Measurements from ENCODE around the gene PCDHA11.

Gene PCDHA11

GRCh38 chr5:140857177-140857986 is 11.4 kb upstream of the PCDHA11 start:
- no peaks in the 10 kb centered on the region for H3K4me1 ChIP-seq
- no peaks in the 10 kb centered on the region; the same call in 1 of the 2 replicates for H3K9me3 ChIP-seq
- TF ChIP-seq CTCF (IDR thresholded peaks at IDR 0.05; ENCODE audit: low read depth, low read length) = no peak
- DNase-seq = no peak
- H3K27me3 ChIP-seq = no peaks in the 10 kb centered on the region
- H3K4me3 ChIP-seq (ENCODE audit: low read depth, low read length) = no peak overlapping the region
- H3K36me3 ChIP-seq = no peaks in the 10 kb centered on the region; the same call in 1 of the 2 replicates

DNA sequence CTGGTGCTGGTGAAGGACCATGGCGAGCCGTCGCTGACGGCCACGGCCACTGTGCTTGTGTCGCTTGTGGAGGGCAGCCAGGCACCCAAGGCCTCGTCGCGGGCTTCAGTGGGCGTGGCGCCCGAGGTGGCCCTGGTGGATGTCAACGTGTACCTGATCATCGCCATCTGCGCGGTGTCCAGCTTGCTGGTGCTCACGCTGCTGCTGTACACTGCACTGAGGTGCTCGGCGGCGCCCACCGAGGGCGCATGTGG is 10.8 kb upstream of the PCDHA11 start:
- H3K4me1 ChIP-seq = no peaks in the 10 kb centered on the region
- no peak for DNase-seq
- H3K27me3 ChIP-seq = no peaks in the 10 kb centered on the region
- no peak overlapping the region for H3K4me3 ChIP-seq (ENCODE audit: low read depth, low read length)
- no peaks in the 10 kb centered on the region; the same call in none of the 2 replicates for H3K36me3 ChIP-seq
- no peak for TF ChIP-seq CTCF (IDR thresholded peaks at IDR 0.05; ENCODE audit: low read depth, low read length)
- H3K9me3 ChIP-seq = no peaks in the 10 kb centered on the region; the same call in 1 of the 2 replicates

GRCh38 chr5:140862441-140863295 is 6.1 kb upstream of the PCDHA11 start:
- no peak overlapping the region for H3K4me3 ChIP-seq (ENCODE audit: low read depth, low read length)
- H3K27me3 ChIP-seq = no peaks in the 10 kb centered on the region
- no peak for DNase-seq
- no peaks in the 10 kb centered on the region; the same call in 1 of the 2 replicates for H3K9me3 ChIP-seq
- no peaks in the 10 kb centered on the region for H3K4me1 ChIP-seq
- TF ChIP-seq CTCF (IDR thresholded peaks at IDR 0.05; ENCODE audit: low read depth, low read length) = no peak
- H3K36me3 ChIP-seq = no peaks in the 10 kb centered on the region; the same call in none of the 2 replicates

DNA sequence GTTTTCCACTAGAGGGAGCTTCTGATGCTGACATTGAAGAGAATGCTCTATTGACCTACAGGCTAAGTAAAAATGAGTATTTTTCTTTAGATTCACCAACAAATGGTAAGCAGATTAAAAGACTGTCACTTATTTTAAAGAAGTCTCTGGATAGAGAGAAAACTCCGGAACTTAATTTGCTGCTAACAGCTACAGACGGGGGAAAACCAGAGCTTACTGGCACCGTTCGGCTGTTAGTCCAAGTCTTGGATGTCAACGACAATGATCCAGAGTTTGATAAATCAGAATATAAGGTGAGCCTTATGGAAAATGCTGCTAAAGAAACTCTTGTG is 764 bp downstream of the PCDHA11 start:
- Histone ChIP-seq H3K36me3 (peaks cover 3% of the 10 kb centered on the region), H3K9me3 (no peaks in the 10 kb centered on the region), H3K4me1 (no peaks in the 10 kb centered on the region), H3K4me3 (ENCODE audit: low read depth, low read length) (peak overlapping the region; percentile 66), H3K27me3 (no peaks in the 10 kb centered on the region)
- DNase-seq = no peak
- TF ChIP-seq CTCF (IDR thresholded peaks at IDR 0.05; ENCODE audit: low read depth, low read length) = peak; percentile 73

GRCh38 chr5:140870221-140871201 is 1.8 kb downstream of the PCDHA11 start:
- Histone ChIP-seq H3K9me3 (no peaks in the 10 kb centered on the region), H3K4me1 (no peaks in the 10 kb centered on the region), H3K27me3 (no peaks in the 10 kb centered on the region), H3K36me3 (peaks cover 3% of the 10 kb centered on the region), H3K4me3 (ENCODE audit: low read depth, low read length) (no peak overlapping the region)
- DNase-seq = no peak
- no peak for TF ChIP-seq CTCF (IDR thresholded peaks at IDR 0.05; ENCODE audit: low read depth, low read length)

All from BE2C (cell line).